Lower leg skin (tissue), 4 donors: ENCODE data around the gene MTERF4. TPM values are rescaled to one million over a fixed set of nuclear protein-coding genes. Genes with fewer than 3 reads are reported as not detected.

Source experiments
- DNase-seq, 2 donors: peaks; one replicate each; pipeline ENCODE4 v3.0.0-alpha.2; 2019; ENCODE audit warnings: low spot score in 2 of 2
- H3K4me3 ChIP-seq: fragments of 200-600 bp; sonication (generic); 2 replicates; pipeline ENCODE4 v1.5.1; 2017; ENCODE audit warnings: mild to moderate bottlenecking, low read depth; ENCODE audit not compliant: poor library complexity, severe bottlenecking
- POLR2A ChIP-seq, 2 donors: fragments of 450-650 bp; IDR thresholded peaks; one replicate each; pipeline ENCODE4 v1.6.1; 2016 to 2017; ENCODE audit warnings: antibody characterized with exemption in 2 of 2, mild to moderate bottlenecking in 1 of 2, moderate library complexity in 1 of 2
- WGBS, 2 donors: methylation state at CpG; one replicate each; pipeline ENCODE4 v1.1.5; 2018; 5-methylcytosine and 5-hydroxymethylcytosine counted together
- intact Hi-C: fragments of 100-400 bp; cut with DNase I; formaldehyde crosslinking; loops from one replicate; pipeline ENCODE4 v1.15.0; 2023; ENCODE audit warnings: low total_unique reads
- total RNA-seq, 4 donors: library from RNA; depleted of rRNA; stranded (reverse); fragments of >200 nt; gene quantifications; one replicate each; pipeline ENCODE4 v1.1.0, GENCODE V29; 2016
- TF ChIP-seq, protein P1 (sequence below), 3 donors: fragments of 450-650 bp; IDR thresholded peaks; one replicate each; pipeline ENCODE4 v1.5.1; 2016; ENCODE audit warnings: antibody characterized with exemption in 3 of 3, mild to moderate bottlenecking in 3 of 3, moderate library complexity in 2 of 3

MTERF4 gene
- total RNA-seq, 4 donors from 2014 or later = 26.4 to 58.2 (median 44.7) TPM

DNA sequence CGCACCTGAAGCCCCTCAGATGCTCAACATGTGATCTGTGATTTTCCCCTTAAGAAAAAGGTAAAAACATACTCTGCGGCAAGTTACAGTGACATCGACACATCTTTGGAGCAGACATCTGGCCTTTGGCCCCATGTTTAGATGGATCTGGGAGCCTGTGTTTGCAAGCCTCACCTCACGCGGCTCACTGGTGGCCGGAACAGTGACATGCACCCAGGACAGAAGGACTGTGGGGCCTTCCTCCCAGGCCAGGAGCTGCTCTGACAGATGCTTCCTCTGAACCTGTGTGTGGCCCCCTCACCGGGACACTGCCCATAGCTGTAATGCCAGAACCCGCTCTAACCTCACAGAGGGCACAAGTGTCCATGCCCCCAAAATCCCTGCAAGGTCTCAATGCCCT, 34.1 kb upstream of the MTERF4 start:
- intact Hi-C loops = no loop called here
- TF ChIP-seq, protein P1, sequence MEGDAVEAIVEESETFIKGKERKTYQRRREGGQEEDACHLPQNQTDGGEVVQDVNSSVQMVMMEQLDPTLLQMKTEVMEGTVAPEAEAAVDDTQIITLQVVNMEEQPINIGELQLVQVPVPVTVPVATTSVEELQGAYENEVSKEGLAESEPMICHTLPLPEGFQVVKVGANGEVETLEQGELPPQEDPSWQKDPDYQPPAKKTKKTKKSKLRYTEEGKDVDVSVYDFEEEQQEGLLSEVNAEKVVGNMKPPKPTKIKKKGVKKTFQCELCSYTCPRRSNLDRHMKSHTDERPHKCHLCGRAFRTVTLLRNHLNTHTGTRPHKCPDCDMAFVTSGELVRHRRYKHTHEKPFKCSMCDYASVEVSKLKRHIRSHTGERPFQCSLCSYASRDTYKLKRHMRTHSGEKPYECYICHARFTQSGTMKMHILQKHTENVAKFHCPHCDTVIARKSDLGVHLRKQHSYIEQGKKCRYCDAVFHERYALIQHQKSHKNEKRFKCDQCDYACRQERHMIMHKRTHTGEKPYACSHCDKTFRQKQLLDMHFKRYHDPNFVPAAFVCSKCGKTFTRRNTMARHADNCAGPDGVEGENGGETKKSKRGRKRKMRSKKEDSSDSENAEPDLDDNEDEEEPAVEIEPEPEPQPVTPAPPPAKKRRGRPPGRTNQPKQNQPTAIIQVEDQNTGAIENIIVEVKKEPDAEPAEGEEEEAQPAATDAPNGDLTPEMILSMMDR (IDR thresholded peaks at IDR 0.05) = no peak
- no peak for TF ChIP-seq POLR2A (IDR thresholded peaks at IDR 0.05)
- 95 to 96% methylated on average over 8 of the region's 8 CpGs for WGBS, 2 donors
- no peak for DNase-seq
- no peak overlapping the region for H3K4me3 ChIP-seq

DNA sequence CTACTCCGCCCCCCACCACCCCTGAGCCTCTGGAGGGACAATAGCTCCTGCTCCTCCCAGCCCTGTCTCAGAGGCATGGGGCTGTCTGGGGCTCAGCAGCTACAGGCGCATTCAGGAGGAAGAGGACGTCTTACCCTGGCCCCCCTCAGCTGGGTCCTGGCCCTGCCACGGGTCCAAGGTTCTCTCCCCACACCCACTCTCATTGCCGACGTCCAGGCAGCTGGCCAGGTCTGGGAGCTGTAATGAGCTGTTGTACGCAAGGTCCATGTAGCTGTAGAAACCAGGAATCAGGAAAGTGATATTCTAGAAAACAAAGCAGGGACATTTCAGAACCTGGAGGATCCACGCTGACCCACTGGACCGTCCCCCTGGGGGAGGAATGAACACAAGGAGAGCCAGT, 33.6 kb upstream of the MTERF4 start:
- DNase-seq = no peak
- intact Hi-C loops = no loop called here
- no peak overlapping the region for H3K4me3 ChIP-seq
- WGBS, 2 donors = 89 to 90% methylated on average over 9 of the region's 9 CpGs
- TF ChIP-seq POLR2A (IDR thresholded peaks at IDR 0.05) = no peak
- TF ChIP-seq, protein P1 (IDR thresholded peaks at IDR 0.05) = no peak

DNA sequence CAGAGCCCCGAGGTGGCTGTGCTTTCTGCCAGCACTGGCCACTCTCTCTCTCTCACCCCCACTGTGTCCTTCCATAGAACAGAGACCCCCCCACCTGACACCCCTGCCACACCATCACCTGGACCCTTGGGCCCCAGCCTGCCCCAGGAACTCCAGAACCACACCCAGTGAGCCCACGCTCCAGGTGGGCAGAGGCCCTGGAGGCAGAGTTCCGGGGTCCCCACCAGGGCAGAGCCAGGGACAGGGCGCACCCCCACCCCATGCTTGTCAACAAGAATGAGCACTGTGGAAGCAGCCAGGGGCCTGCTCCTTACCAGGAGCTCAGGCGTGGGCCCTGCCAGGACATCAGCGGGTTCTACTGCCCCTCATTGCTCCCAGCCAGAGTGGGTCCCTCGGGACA, 32.6 kb upstream of the MTERF4 start:
- no peak for TF ChIP-seq POLR2A (IDR thresholded peaks at IDR 0.05)
- TF ChIP-seq, protein P1 (IDR thresholded peaks at IDR 0.05) = no peak
- intact Hi-C loops = no loop called here
- no peak for DNase-seq
- H3K4me3 ChIP-seq = no peak overlapping the region
- 86 to 95% methylated on average over 4 to 7 of the region's 7 CpGs for WGBS, 2 donors

DNA sequence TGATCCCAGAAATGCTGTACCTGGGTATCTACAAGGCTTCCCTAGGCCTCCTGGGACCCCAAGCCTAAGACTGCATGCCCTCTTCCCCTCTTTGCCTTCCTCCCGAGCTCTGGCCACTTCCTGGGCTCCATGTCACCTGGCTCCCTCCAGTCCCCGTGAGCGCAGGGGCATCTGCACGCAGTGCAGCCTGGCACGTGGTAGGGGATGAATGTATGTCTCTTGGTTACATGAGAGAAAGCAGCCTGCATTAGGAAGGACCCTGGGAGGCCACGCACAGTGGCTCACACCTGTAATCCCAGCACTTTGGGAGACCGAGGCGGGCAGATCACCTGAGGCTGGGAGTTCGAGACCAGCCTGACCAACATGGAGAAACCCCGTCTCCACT, 31.3 kb upstream of the MTERF4 start:
- WGBS, 2 donors = 96 to 99% methylated on average over 8 to 10 of the region's 10 CpGs
- intact Hi-C loops = no loop called here
- no peak for TF ChIP-seq POLR2A (IDR thresholded peaks at IDR 0.05)
- TF ChIP-seq, protein P1 (IDR thresholded peaks at IDR 0.05) = no peak
- no peak overlapping the region for H3K4me3 ChIP-seq
- DNase-seq = no peak

DNA sequence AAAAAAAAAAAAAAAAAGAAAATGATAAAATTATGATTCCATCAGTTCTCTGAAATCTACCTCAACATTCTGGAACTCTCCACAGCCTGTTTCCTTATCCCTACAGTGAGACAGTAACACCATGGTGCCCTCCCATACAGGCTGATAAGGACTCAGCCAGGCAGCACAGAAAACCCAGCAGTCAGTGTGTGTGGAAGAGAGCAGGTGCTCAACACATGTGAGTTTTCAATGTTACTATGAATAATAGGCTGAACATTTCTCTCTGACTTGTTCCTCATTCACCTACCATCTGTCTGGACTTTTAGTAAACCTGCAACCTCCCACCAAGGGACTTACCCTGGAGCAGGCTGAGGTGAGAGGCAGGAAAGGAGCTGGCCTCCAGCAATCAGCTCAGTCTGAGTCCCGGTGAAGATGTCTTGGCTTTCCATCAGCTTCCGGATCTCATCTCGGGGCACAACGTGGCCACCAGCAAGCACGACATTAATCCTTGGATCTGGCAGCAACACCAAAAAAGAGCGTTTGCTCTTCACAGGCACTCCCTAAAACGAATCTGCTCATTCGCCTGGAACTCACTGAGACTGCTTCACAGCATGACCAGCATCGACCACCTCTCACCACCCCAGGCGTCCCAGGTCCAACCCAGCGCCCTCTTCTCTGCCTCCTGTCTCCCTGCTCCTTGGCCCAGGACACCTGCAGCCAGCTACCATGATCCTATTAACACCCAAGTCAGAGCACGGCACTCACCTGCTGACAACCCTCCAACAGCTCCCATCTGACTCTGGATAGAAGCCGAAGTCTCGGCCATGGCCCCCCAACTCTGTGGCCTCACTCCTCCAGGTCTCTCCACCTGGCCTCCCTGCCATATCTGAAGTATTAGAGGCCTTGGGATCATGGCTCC, 30.7 kb upstream of the MTERF4 start:
- intact Hi-C loops = no loop called here
- TF ChIP-seq, protein P1 (IDR thresholded peaks at IDR 0.05) = no peak
- TF ChIP-seq POLR2A (IDR thresholded peaks at IDR 0.05) = no peak
- 85 to 88% methylated on average over 14 of the region's 14 CpGs for WGBS, 2 donors
- DNase-seq = no peak
- H3K4me3 ChIP-seq = no peak overlapping the region
